Right atrium auricular region (tissue), 2 donors: ENCODE results near the gene LAMC1. TPM values are rescaled to one million over a fixed set of nuclear protein-coding genes. Genes with fewer than 3 reads are reported as not detected.
"Not testable (repeated sequence)": the region's sequence is repeated elsewhere in the genome, so short reads cannot be mapped to it uniquely, and the experiment has no call there.

Experiments used
- DNase-seq: peaks from one replicate; pipeline ENCODE4 v3.0.0-alpha.2; 2019; ENCODE audit warnings: low spot score
- H3K27ac ChIP-seq, 2 donors: fragments of 200-600 bp; sonication (generic); 1 replicate in 1 of 2; 2 replicates in 1 of 2; pipeline ENCODE4 v1.5.1; 2016 to 2019
- H3K27me3 ChIP-seq, 2 donors: fragments of 200-600 bp; sonication (generic); one replicate each; pipeline versions ENCODE4 v1.5.1 to v1.6.0; 2017 to 2019
- H3K36me3 ChIP-seq: fragments of 200-600 bp; sonication (generic); one replicate; pipeline ENCODE4 v1.5.1; 2016
- H3K4me1 ChIP-seq, 2 donors: fragments of 200-600 bp; sonication (generic); one replicate each; pipeline versions ENCODE4 v1.5.1 to v1.6.0; 2017 to 2019
- H3K4me3 ChIP-seq, 2 donors: fragments of 200-600 bp; sonication (generic); 1 replicate in 1 of 2; 2 replicates in 1 of 2; pipeline ENCODE4 v1.5.1; 2017 to 2019; ENCODE audit warnings: mild to moderate bottlenecking in 1 of 2, moderate library complexity in 1 of 2
- H3K9me3 ChIP-seq, 2 donors: fragments of 200-600 bp; sonication (generic); one replicate each; pipeline ENCODE4 v1.5.1; 2019
- CTCF ChIP-seq, 2 donors: fragments of 200-600 bp; sonication (generic); IDR thresholded peaks; one replicate each; pipeline ENCODE4 v1.5.1; 2019; ENCODE audit warnings: antibody characterized with exemption in 2 of 2
- total RNA-seq, 2 donors: library from RNA; depleted of rRNA; stranded (reverse); fragments of >200 nt; gene quantifications; one replicate each; pipeline ENCODE4 v1.1.0, GENCODE V29; 2016

Gene LAMC1
- total RNA-seq, 2 donors from 2014 or later, result 154 to 159 TPM

- no peaks in the 10 kb centered on the region for H3K27me3 ChIP-seq
- no peak for TF ChIP-seq CTCF (IDR thresholded peaks at IDR 0.05)
- no peak overlapping the region for H3K27ac ChIP-seq
- H3K9me3 ChIP-seq, result no peaks in the 10 kb centered on the region
- no peak overlapping the region for H3K4me3 ChIP-seq
- H3K36me3 ChIP-seq, result no peaks in the 10 kb centered on the region
- no peak for DNase-seq
- H3K4me1 ChIP-seq, result peaks cover 0 to 61% of the 10 kb centered on the region in 2 donors
These were observed 47.9 kb downstream of the LAMC1 start for GRCh38 chr1:183070923-183071618.

GRCh38 chr1:183072595-183072994 is 49.4 kb downstream of the LAMC1 start:
- H3K27me3 ChIP-seq, DNase-seq, H3K9me3 ChIP-seq, H3K27ac ChIP-seq, H3K4me3 ChIP-seq, H3K36me3 ChIP-seq: not testable (repeated sequence)
- H3K4me1 ChIP-seq, result peaks cover 0 to 70% of the 10 kb centered on the region in 2 donors

GRCh38 chr1:183073320-183073719 is 50.1 kb downstream of the LAMC1 start:
- Histone ChIP-seq H3K27ac (no peak overlapping the region), H3K4me3 (no peak overlapping the region), H3K36me3 (no peaks in the 10 kb centered on the region), H3K4me1 (peaks cover 0 to 77% of the 10 kb centered on the region in 2 donors), H3K27me3 (no peaks in the 10 kb centered on the region), H3K9me3 (no peaks in the 10 kb centered on the region)
- no peak for TF ChIP-seq CTCF (IDR thresholded peaks at IDR 0.05)
- DNase-seq, result no peak

- Histone ChIP-seq H3K4me3 (no peak overlapping the region), H3K4me1 (peaks cover 0 to 86% of the 10 kb centered on the region in 2 donors), H3K9me3 (no peaks in the 10 kb centered on the region), H3K27me3 (no peaks in the 10 kb centered on the region), H3K27ac (no peak overlapping the region), H3K36me3 (no peaks in the 10 kb centered on the region)
- no peak for TF ChIP-seq CTCF (IDR thresholded peaks at IDR 0.05)
- DNase-seq, result no peak
These were observed 51.0 kb downstream of the LAMC1 start for GRCh38 chr1:183074215-183074614.

GRCh38 chr1:183075861-183076260 is 52.6 kb downstream of the LAMC1 start:
- no peaks in the 10 kb centered on the region for H3K27me3 ChIP-seq
- no peak for DNase-seq
- TF ChIP-seq CTCF (IDR thresholded peaks at IDR 0.05), result no peak
- no peak overlapping the region for H3K4me3 ChIP-seq
- no peaks in the 10 kb centered on the region for H3K9me3 ChIP-seq
- H3K4me1 ChIP-seq, result peaks cover 0 to 88% of the 10 kb centered on the region in 2 donors
- H3K36me3 ChIP-seq, result no peaks in the 10 kb centered on the region
- H3K27ac ChIP-seq, result peak overlapping the region in 1 of 2 donors; percentile 2

GRCh38 chr1:183077097-183077496 is 53.9 kb downstream of the LAMC1 start:
- Histone ChIP-seq H3K27ac (no peak overlapping the region), H3K4me3 (no peak overlapping the region), H3K9me3 (no peaks in the 10 kb centered on the region), H3K4me1 (peaks cover 0 to 84% of the 10 kb centered on the region in 2 donors), H3K27me3 (no peaks in the 10 kb centered on the region), H3K36me3 (no peaks in the 10 kb centered on the region)
- no peak for TF ChIP-seq CTCF (IDR thresholded peaks at IDR 0.05)
- DNase-seq, result no peak
